ENCODE results near the gene ANKRD63.
A peak's percentile ranks its signal among the peaks of the same experiment; 100 is the strongest.

The ANKRD63 gene

DNA sequence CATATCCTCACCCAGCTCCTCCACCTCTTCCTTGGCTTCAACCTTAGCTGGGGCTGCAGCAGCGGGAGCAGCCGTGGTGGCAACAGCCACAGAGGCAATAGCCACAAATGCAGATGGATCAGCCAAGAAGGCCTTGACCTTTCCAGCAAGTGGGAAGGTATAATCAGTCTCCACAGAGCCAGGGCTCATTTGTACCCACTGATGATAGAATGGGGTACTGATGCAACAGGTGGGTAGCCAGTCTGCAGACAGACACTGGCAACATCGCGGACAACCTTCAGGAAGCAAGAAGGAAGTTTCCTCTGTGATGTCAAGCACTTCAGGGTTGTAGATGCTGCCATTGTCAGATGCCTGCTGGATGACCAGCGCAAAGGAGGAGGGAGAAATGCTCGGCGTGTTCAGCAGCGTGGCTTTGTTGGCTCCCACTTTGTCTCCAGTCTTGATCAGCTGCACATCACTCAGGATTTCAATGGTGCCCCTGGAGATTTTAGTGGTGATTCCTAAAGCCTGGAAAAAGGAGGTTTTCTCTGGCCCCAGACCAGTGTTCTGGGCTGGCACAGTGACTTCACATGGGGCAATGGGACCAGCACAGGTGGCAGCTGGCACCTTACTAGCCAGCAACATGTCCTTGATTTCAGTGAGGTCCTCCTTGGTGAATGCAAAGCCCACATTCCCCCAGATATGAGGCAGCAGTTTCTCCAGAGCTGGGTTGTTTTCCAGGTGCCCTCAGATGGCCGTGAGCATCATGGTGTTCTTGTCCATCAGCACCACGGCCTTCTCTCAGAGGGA lies 29.7 kb upstream of the ANKRD63 start:
- DNase-seq: no peak

GRCh38 chr15:40310993-40311392 lies 28.1 kb upstream of the ANKRD63 start:
- DNase-seq: no peak

GRCh38 chr15:40310001-40310959 lies 27.4 kb upstream of the ANKRD63 start:
- peak; percentile 47 to 64 for DNase-seq

DNA sequence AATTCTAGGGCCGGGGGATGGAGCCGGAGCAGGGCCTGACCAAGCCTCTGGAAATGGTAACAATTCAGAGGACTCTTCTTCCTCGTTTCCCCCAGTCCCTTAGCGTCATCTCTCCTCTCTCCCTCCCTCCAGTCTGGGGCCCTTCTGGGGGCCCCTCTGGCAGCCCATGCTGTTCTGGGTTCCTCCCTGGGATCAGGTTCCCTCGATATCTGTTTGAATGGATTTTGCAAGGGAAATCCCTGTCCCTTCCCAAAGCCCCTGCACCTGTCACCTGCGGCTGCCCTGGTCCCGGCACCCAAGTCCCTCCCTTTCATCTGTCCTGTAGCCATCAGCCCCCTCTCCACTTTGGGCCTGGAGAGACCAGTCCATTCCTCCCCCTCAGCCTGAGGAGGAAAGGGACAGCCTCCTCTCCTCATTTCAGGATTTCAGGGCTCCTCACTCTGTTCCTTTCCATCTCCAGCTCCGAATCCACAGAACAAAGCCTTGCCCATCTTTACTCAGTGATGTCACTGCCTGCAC lies 26.5 kb upstream of the ANKRD63 start:
- no peak for DNase-seq

GRCh38 chr15:40307421-40308211 lies 24.8 kb upstream of the ANKRD63 start, which contains the start of gene PLCB2:
Gene PLCB2 (minus strand): TSS chr15:40307935. CDS start chr15:40307672, 263 bp downstream.
- peak; percentile 71 for DNase-seq

DNA sequence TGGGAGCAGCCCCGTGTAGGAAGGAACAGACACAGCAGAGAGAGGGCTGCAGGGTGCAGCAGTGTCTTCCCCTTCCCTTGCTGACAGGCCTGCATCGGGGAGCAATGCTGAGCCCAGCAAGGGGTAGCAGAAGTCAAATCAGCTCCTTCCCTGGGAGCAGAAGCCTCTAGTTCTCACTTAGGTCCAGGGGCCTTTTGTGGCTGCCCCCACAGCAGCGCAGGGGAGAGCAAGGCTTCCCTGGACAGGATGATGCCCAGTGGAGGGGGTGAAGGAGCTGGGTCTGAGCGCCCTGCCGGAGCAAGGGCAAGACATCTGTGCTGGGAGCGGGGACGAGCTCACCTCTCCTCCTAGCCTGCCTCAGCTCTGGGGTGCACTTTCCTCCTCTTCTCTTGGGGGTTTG lies 24.0 kb upstream of the ANKRD63 start:
- DNase-seq: no peak

DNA sequence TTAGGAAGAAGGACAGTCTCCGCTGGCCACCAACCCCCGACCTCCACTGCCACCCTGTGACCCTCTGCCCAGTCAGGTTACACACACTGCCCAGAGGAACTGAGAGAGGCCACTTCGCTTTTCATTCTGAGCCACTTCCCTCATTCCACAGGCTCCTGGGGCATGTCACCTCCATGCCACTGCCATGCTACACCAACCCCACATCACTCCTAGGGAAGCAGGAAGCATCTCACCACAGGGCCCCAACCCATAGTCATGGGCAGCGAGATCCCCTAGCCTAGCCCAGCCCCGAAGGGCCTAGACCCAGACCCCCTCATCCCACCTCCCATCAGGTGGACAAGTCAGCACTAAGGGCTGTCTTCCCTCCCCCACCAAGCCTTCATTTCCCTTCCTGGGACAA lies 23.5 kb upstream of the ANKRD63 start:
- DNase-seq: peak in 1 of 2 donors; percentile 43

- DNase-seq: no peak
These were observed 22.4 kb upstream of the ANKRD63 start for GRCh38 chr15:40305281-40305680.

- no peak for DNase-seq
These were observed 20.7 kb upstream of the ANKRD63 start for GRCh38 chr15:40303576-40303975.

DNA sequence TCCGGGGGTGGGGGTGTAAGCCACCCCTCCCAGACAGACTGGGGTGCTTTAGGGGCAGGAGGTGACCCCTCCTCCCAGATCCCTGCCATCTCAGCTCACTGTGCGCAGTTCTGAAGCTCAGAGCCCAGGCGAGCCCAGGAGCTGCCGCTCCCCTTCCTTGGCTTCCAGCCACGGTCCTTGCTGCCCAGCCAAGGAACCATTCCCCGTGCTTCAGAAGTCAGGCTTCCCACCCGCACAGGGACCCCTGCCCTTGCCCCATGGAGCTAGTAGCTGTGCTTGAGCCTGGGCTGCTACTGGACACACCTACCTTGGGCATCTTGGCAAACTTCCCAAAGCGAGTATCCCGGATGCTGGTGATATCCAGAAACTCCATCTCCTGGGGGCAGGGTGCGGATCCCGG lies 20.1 kb upstream of the ANKRD63 start:
- DNase-seq: no peak

- DNase-seq: no peak
These were observed 19.5 kb upstream of the ANKRD63 start for GRCh38 chr15:40302288-40302886.

- no peak for DNase-seq
These were observed 18.8 kb upstream of the ANKRD63 start for GRCh38 chr15:40301467-40302179.

DNA sequence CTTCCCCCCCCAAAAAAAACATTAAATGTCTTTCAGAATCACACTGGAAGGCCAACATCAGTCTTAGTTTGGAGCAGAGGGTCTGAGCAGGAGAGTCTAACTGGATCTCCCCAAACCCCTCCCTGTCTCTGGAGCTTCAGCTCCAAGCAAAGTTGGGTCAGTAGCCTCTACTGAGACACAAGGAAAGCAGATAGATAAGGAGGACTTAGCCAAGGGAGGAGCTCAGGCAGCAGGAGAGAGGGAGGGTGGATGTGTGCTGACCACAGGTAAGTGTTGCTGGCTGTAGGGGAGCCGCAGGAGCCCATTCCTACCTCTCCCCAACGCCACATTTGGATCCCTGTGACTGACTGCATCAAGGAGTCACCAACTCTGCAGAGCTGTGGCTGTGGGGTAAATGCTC lies 17.9 kb upstream of the ANKRD63 start:
- no peak for DNase-seq

GRCh38 chr15:40300367-40300766 lies 17.5 kb upstream of the ANKRD63 start:
- DNase-seq: no peak

- DNase-seq: no peak
These were observed 15.5 kb upstream of the ANKRD63 start for GRCh38 chr15:40298216-40298935.

GRCh38 chr15:40297356-40297755 lies 14.5 kb upstream of the ANKRD63 start:
- no peak for DNase-seq

- DNase-seq: no peak
These were observed 13.8 kb upstream of the ANKRD63 start for GRCh38 chr15:40296561-40297230.

- DNase-seq: no peak
These were observed 13.2 kb upstream of the ANKRD63 start for GRCh38 chr15:40295877-40296560.

GRCh38 chr15:40295297-40295696 lies 12.4 kb upstream of the ANKRD63 start:
- DNase-seq: no peak

Measured in inflammatory macrophage treated with lipopolysaccharide for 1 hour (primary cell).